A673 (cell line): ENCODE measurements around the gene IFNLR1. TPM values are rescaled to one million over a fixed set of nuclear protein-coding genes. Genes with fewer than 3 reads are reported as not detected.

Experiments used
- Bru-seq: library from RNA; stranded (reverse); fragments of 400-500 nt; gene quantifications from one replicate; lab custom pipeline; 2021; lab: Mats Ljungman, UMichigan
- BruChase-seq, 2 experiments: library from RNA; stranded (reverse); fragments of 400-500 nt; gene quantifications; one replicate each; lab custom pipeline; 2021; lab: Mats Ljungman, UMichigan
- BruUV-seq: library from RNA; stranded (reverse); fragments of 400-500 nt; replicated peaks from 2 replicates; lab custom pipeline; 2021; lab: Mats Ljungman, UMichigan
- CTCF ChIA-PET: fragments of 300-600 bp; sonication (Branson Sonifier 250); formaldehyde crosslinking; loops from one replicate; lab custom pipeline; 2022; ENCODE audit warnings: antibody characterized with exemption; lab: Charles Lee
- POLR2A ChIA-PET: fragments of 300-600 bp; sonication (Branson Sonifier 250); formaldehyde crosslinking; loops from one replicate; lab custom pipeline; 2022; ENCODE audit warnings: antibody characterized with exemption; ENCODE audit not compliant: low non-redundant PET; lab: Charles Lee
- DNase-seq: peaks from one replicate; pipeline ENCODE4 v3.0.0-alpha.2; 2015; ENCODE audit warnings: low spot score
- H3K27ac ChIP-seq: fragments of 200-600 bp; sonication (generic); 2 replicates; pipeline ENCODE4 v1.5.1; 2016; ENCODE audit warnings: mixed run types, low read depth, mild to moderate bottlenecking, mixed read lengths, antibody characterized with exemption, low read length; ENCODE audit not compliant: poor library complexity, severe bottlenecking
- H3K27me3 ChIP-seq: fragments of 200-600 bp; sonication (generic); replicated peaks from 2 replicates; pipeline ENCODE4 v1.6.1; 2017; ENCODE audit warnings: mixed run types, low read depth, mild to moderate bottlenecking, mixed read lengths, antibody characterized with exemption, low read length; ENCODE audit not compliant: insufficient read depth, poor library complexity
- H3K36me3 ChIP-seq: fragments of 200-600 bp; sonication (generic); 2 replicates; pipeline ENCODE4 v1.6.1; 2016; ENCODE audit warnings: mixed run types, mild to moderate bottlenecking, mixed read lengths, antibody characterized with exemption, low read length; ENCODE audit not compliant: insufficient read depth, poor library complexity, severe bottlenecking
- H3K4me1 ChIP-seq: fragments of 200-600 bp; sonication (generic); 2 replicates; pipeline ENCODE4 v1.6.1; 2017; ENCODE audit warnings: mixed run types, mild to moderate bottlenecking, mixed read lengths, antibody characterized with exemption, low read length; ENCODE audit not compliant: insufficient read depth, poor library complexity, severe bottlenecking
- H3K4me3 ChIP-seq: fragments of 200-600 bp; sonication (generic); 2 replicates; pipeline ENCODE4 v1.5.1; 2016; ENCODE audit warnings: low read depth, mixed run types, mild to moderate bottlenecking, mixed read lengths, low read length; ENCODE audit not compliant: poor library complexity, severe bottlenecking
- H3K9me3 ChIP-seq: fragments of 200-600 bp; sonication (generic); 2 replicates; pipeline ENCODE4 v1.6.1; 2016; ENCODE audit warnings: mixed run types, low read depth, mild to moderate bottlenecking, mixed read lengths, antibody characterized with exemption, low read length; ENCODE audit not compliant: poor library complexity, severe bottlenecking
- EZH2 ChIP-seq: fragments of 200-600 bp; sonication (generic); IDR thresholded peaks from 2 replicates; pipeline ENCODE4 v1.6.1; 2017; ENCODE audit warnings: borderline replicate concordance, low read depth, mild to moderate bottlenecking, mixed read lengths, antibody characterized with exemption, low read length; ENCODE audit not compliant: poor library complexity, severe bottlenecking
- intact Hi-C: fragments of 100-400 bp; cut with micrococcal nuclease; formaldehyde crosslinking; loops from one replicate; pipeline ENCODE4 v1.10.0; 2022; ENCODE audit not compliant: unreplicated experiment
- long read RNA-seq: library from polyadenylated mRNA; stranded (forward); transcript quantifications from one replicate; pipeline ENCODE4 v2.0.0, GENCODE V29; 2022
- total RNA-seq: library from RNA; stranded (reverse); gene quantifications from 2 replicates; pipeline ENCODE4 v1.2.3, GENCODE V29; 2021
- TF ChIP-seq, protein P1 (sequence below): fragments of 300-800, 200-600 bp; sonication (generic); conservative IDR thresholded peaks from 2 replicates; pipeline ENCODE4 v1.5.1; 2017; ENCODE audit warnings: low read depth, mild to moderate bottlenecking, antibody characterized with exemption, low read length, moderate library complexity, mixed read lengths

Gene IFNLR1
- total RNA-seq (1.4 and 2.0 TPM in 2 replicates), Bru-seq, nascent RNA (percentile 40 among the genes with signal in this experiment), BruChase-seq, experiment 1, labeled RNA remaining after a 2-hour chase (percentile 37 among the genes with signal in this experiment), BruChase-seq, experiment 2, labeled RNA remaining after a 6-hour chase (percentile 44 among the genes with signal in this experiment)
- long read RNA-seq, partial matches to known transcripts: 0 of 2 reads
- long read RNA-seq, other reads (novel, unspliced or antisense): 1 of 2 reads

DNA sequence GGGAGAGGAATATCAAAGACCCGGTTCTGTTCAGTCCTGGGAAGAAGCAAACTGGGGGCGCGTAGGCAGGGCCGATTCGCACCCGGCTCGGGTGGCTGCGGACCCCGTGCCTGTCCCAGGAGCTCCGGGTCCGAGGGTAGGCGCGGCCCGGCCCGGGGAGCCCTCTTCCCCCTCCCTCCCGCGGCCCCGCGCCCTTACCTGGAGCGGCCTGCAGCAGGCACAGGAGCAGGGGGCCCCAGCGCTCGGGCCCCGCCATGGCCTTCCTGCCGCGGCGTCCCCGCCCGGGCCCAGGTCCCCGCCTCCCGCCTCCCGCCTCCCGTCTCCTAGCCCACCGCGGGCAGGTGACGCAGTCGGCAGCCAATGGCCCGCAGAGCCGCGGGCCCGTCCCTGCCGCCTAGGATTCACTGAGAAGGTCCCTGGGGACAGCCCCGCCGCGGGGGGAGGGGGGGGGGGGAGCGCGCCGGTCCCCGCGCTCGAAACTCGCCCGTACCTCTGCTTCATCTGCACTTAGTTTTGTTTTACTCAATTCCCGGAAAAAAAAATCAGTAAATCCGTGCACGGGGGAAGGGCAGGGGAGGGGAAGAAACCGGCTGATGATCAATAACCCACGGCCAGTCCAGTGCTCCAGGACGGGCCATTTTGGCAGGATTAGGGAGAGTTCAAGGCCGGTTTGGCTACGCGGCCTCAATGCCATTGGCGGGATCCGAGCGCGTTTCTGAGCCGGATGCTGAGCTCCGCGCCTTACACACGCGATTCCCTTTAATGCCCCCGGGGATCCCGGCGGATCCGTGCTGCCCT lies at the start of gene IFNLR1:
Gene IFNLR1, minus strand, starts transcription at position 297 of the 798 bp plus-strand sequence. Its CDS starts 41 bp downstream, at position 256.
- TF ChIP-seq, protein P1, sequence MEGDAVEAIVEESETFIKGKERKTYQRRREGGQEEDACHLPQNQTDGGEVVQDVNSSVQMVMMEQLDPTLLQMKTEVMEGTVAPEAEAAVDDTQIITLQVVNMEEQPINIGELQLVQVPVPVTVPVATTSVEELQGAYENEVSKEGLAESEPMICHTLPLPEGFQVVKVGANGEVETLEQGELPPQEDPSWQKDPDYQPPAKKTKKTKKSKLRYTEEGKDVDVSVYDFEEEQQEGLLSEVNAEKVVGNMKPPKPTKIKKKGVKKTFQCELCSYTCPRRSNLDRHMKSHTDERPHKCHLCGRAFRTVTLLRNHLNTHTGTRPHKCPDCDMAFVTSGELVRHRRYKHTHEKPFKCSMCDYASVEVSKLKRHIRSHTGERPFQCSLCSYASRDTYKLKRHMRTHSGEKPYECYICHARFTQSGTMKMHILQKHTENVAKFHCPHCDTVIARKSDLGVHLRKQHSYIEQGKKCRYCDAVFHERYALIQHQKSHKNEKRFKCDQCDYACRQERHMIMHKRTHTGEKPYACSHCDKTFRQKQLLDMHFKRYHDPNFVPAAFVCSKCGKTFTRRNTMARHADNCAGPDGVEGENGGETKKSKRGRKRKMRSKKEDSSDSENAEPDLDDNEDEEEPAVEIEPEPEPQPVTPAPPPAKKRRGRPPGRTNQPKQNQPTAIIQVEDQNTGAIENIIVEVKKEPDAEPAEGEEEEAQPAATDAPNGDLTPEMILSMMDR: no peak
- TF ChIP-seq EZH2: no peak
- Histone ChIP-seq H3K36me3 (no peaks in the 10 kb centered on the region), H3K4me1 (no peaks in the 10 kb centered on the region), H3K4me3 (peak within 1 kb of the TSS; percentile 62), H3K27ac (peak within 1 kb of the TSS; percentile 56), H3K27me3 (no peaks in the 10 kb centered on the region), H3K9me3 (no peaks in the 10 kb centered on the region)
- ChIA-PET POLR2A (interaction anchor here (0.7 kb wide), 1 partner anchor 116 kb away, joined by 18 read pairs; no protein-coding TSS in a partner anchor), CTCF (interaction anchor here (0.8 kb wide), 1 partner anchor 12 kb away, joined by 4 read pairs; no protein-coding TSS in a partner anchor)
- intact Hi-C loops: no loop called here
- DNase-seq: peak; percentile 61
- no TSS peak for BruUV-seq

DNA sequence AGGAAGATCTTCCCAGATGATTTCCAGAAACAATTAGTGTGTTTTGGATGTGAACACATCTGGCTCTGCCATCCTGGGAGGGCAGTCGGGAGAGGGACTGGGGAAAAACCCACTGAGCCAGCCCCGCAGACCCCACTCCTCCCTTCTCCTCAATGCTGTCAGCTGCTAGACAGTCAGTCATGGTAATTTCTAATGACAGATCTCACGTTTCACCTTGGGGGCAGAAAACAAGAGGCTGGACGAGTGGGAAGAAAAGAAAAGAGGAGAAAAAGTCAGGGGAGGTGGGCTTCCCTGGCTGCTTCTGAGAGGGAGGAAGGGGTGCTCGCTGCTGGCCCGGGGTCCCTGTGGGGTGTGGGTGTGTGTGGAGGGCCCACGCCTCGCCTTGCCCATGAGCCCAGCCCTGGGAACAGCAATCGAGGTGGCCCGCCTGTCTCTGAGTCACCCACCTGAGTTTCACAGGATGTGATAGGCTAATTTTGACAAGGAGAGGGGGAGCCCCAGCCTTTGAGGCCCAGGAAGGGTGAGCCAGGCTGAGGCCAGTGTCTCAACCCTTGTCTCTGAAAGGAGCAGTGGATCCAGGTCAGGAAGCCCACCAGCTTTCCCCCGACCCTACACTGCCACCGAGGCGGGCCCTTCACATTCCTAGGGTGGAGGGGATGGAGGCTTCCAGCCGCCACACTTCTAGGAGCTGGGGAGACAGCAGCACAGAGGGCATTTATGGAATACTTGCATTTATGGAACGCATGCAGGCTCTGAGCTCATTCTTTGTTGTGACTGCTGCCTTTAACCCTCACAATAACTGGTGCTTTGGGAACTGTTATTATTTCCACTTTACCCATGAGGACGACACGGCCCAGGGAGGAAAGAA lies 49.1 kb upstream of the IFNLR1 start:
- Histone ChIP-seq H3K4me3 (no peak overlapping the region), H3K4me1 (no peaks in the 10 kb centered on the region), H3K9me3 (no peaks in the 10 kb centered on the region), H3K36me3 (no peaks in the 10 kb centered on the region), H3K27ac (no peak overlapping the region), H3K27me3 (no peaks in the 10 kb centered on the region)
- POLR2A ChIA-PET: interaction anchor here (0.7 kb wide), 1 partner anchor 19 kb away, joined by 4 read pairs; no protein-coding TSS in a partner anchor
- intact Hi-C loops: no loop called here
- DNase-seq: no peak
- no peak for TF ChIP-seq EZH2
- TF ChIP-seq, protein P1: no peak
- no TSS peak for BruUV-seq
- CTCF ChIA-PET: no interaction called here
